DOHH2 (cell line): ENCODE results near the gene ITGB5.

Experiments used
- H3F3A ChIP-seq: fragments of 200-600 bp; sonication (generic), shearing (Covaris generic); 2 replicates; pipeline ENCODE4 v1.6.0; 2016; ENCODE audit warnings: antibody characterized with exemption, mild to moderate bottlenecking; ENCODE audit not compliant: control insufficient read depth, insufficient read depth
- H3K27ac ChIP-seq: fragments of 200-600 bp; sonication (generic); 2 replicates; pipeline ENCODE4 v1.5.1; 2014; ENCODE audit warnings: low read depth, mild to moderate bottlenecking, low read length, moderate library complexity
- H3K27me3 ChIP-seq: fragments of 200-600 bp; sonication (generic); 2 replicates; pipeline ENCODE4 v1.6.1; 2014; ENCODE audit warnings: mild to moderate bottlenecking, low read length, mixed read lengths; ENCODE audit not compliant: control insufficient read depth
- H3K36me3 ChIP-seq: fragments of 200-600 bp; sonication (generic); 2 replicates; pipeline ENCODE4 v1.6.1; 2014; ENCODE audit warnings: mild to moderate bottlenecking, low read length, moderate library complexity, mixed read lengths; ENCODE audit not compliant: control insufficient read depth
- H3K4me1 ChIP-seq: fragments of 200-600 bp; sonication (generic); 2 replicates; pipeline ENCODE4 v1.6.1; 2014; ENCODE audit warnings: mild to moderate bottlenecking, low read length, mixed read lengths; ENCODE audit not compliant: control insufficient read depth
- H3K4me2 ChIP-seq: fragments of 200-600 bp; sonication (generic); 2 replicates; pipeline ENCODE4 v1.6.0; 2014; ENCODE audit warnings: mild to moderate bottlenecking, low read length, moderate library complexity
- H3K4me3 ChIP-seq: fragments of 200-600 bp; sonication (generic); 2 replicates; pipeline ENCODE4 v1.5.1; 2014; ENCODE audit warnings: mild to moderate bottlenecking, low read length, mixed read lengths
- H3K79me2 ChIP-seq: fragments of 200-600 bp; sonication (generic); 2 replicates; pipeline ENCODE4 v1.6.1; 2014; ENCODE audit warnings: mild to moderate bottlenecking, low read length, mixed read lengths; ENCODE audit not compliant: control insufficient read depth
- H3K9me2 ChIP-seq: fragments of 200-600 bp; sonication (generic); replicated peaks from 2 replicates; pipeline ENCODE4 v1.6.1; 2014; ENCODE audit warnings: mild to moderate bottlenecking, low read length, mixed read lengths; ENCODE audit not compliant: control insufficient read depth
- H3K9me3 ChIP-seq: fragments of 200-600 bp; sonication (generic); 2 replicates; pipeline ENCODE4 v1.6.1; 2014; ENCODE audit warnings: antibody characterized with exemption, low read length, mixed read lengths; ENCODE audit not compliant: control insufficient read depth, insufficient read depth
- H4K20me1 ChIP-seq: fragments of 200-600 bp; sonication (generic); 2 replicates; pipeline ENCODE4 v1.6.0; 2014; ENCODE audit warnings: low read depth, mild to moderate bottlenecking, antibody characterized with exemption, low read length, moderate library complexity; ENCODE audit not compliant: control insufficient read depth, insufficient read depth
- CTCF ChIP-seq: fragments of 200-600 bp; sonication (generic); IDR thresholded peaks from one replicate; pipeline ENCODE4 v1.5.1; 2014; ENCODE audit warnings: antibody characterized with exemption, mild to moderate bottlenecking, low read depth, low read length; ENCODE audit not compliant: poor library complexity, severe bottlenecking
- EZH2phosphoT487 ChIP-seq: fragments of 200-600 bp; sonication (generic); IDR thresholded peaks from 2 replicates; pipeline ENCODE4 v1.6.1; 2017; ENCODE audit warnings: borderline replicate concordance, mild to moderate bottlenecking, antibody characterized with exemption, low read length, moderate library complexity, mixed read lengths

ITGB5 gene

GRCh38 chr3:124772081-124772831 is 114.9 kb downstream of the ITGB5 start:
- Histone ChIP-seq H3K36me3 (no peaks in the 10 kb centered on the region), H3K79me2 (no peaks in the 10 kb centered on the region), H3K9me3 (no peaks in the 10 kb centered on the region), H3K4me3 (no peak overlapping the region), H3K4me2 (no peak overlapping the region), H4K20me1 (no peaks in the 10 kb centered on the region), H3K27ac (no peak overlapping the region), H3K9me2 (no peaks in the 10 kb centered on the region), H3F3A (no peaks in the 10 kb centered on the region), H3K27me3 (peaks cover 18% of the 10 kb centered on the region), H3K4me1 (no peaks in the 10 kb centered on the region)
- TF ChIP-seq EZH2phosphoT487 (no peak), CTCF (no peak)

- H3K36me3 ChIP-seq: no peaks in the 10 kb centered on the region
- H3F3A ChIP-seq: no peaks in the 10 kb centered on the region
- H4K20me1 ChIP-seq: no peaks in the 10 kb centered on the region
- no peaks in the 10 kb centered on the region for H3K4me1 ChIP-seq
- no peak overlapping the region for H3K27ac ChIP-seq
- H3K79me2 ChIP-seq: no peaks in the 10 kb centered on the region
- H3K9me3 ChIP-seq: no peaks in the 10 kb centered on the region
- TF ChIP-seq CTCF: no peak
- TF ChIP-seq EZH2phosphoT487: no peak
- peaks cover 13% of the 10 kb centered on the region for H3K27me3 ChIP-seq
- no peaks in the 10 kb centered on the region for H3K9me2 ChIP-seq
- no peak overlapping the region for H3K4me2 ChIP-seq
- H3K4me3 ChIP-seq: no peak overlapping the region
Observed at GRCh38 chr3:124771083-124771445, 116.1 kb downstream of the ITGB5 start.

GRCh38 chr3:124770336-124771082 is 116.7 kb downstream of the ITGB5 start:
- Histone ChIP-seq H3K9me2 (no peaks in the 10 kb centered on the region), H3K36me3 (no peaks in the 10 kb centered on the region), H3F3A (no peaks in the 10 kb centered on the region), H3K4me3 (no peak overlapping the region), H3K4me2 (no peak overlapping the region), H3K27me3 (peaks cover 10% of the 10 kb centered on the region), H4K20me1 (no peaks in the 10 kb centered on the region), H3K9me3 (no peaks in the 10 kb centered on the region), H3K4me1 (no peaks in the 10 kb centered on the region), H3K27ac (no peak overlapping the region), H3K79me2 (no peaks in the 10 kb centered on the region)
- no peak for TF ChIP-seq CTCF
- TF ChIP-seq EZH2phosphoT487: no peak
